HEK293 (cell line): ENCODE data around the gene C8B.

Experiments
- MYNN ChIP-seq: fragments of 450-650 bp; formaldehyde crosslinking; IDR thresholded peaks from 2 replicates; pipeline ENCODE4 v1.5.1; 2016; ENCODE audit warnings: missing biosample characterization, missing genetic modification characterization, borderline replicate concordance
- YY1 ChIP-seq: fragments of 450-650 bp; formaldehyde crosslinking; IDR thresholded peaks from 2 replicates; pipeline ENCODE4 v1.5.1; 2018; ENCODE audit warnings: missing biosample characterization, missing genetic modification characterization
- ZBTB7A ChIP-seq: fragments of 450-650 bp; formaldehyde crosslinking; IDR thresholded peaks from 2 replicates; pipeline ENCODE4 v1.5.1; 2016; ENCODE audit warnings: low read depth, missing biosample characterization, missing genetic modification characterization
- ZNF660 ChIP-seq: fragments of 450-650 bp; IDR thresholded peaks from 2 replicates; pipeline ENCODE4 v1.5.1; 2018; ENCODE audit warnings: missing biosample characterization, mild to moderate bottlenecking, missing genetic modification characterization
- ZNF747 ChIP-seq: fragments of 450-650 bp; formaldehyde crosslinking; IDR thresholded peaks from 2 replicates; pipeline ENCODE4 v1.5.1; 2016; ENCODE audit warnings: missing biosample characterization, missing genetic modification characterization
- TF ChIP-seq, protein P1 (sequence below): fragments of 450-650 bp; formaldehyde crosslinking; IDR thresholded peaks from 2 replicates; pipeline ENCODE4 v1.5.1; 2016; ENCODE audit warnings: missing biosample characterization, missing genetic modification characterization

DNA sequence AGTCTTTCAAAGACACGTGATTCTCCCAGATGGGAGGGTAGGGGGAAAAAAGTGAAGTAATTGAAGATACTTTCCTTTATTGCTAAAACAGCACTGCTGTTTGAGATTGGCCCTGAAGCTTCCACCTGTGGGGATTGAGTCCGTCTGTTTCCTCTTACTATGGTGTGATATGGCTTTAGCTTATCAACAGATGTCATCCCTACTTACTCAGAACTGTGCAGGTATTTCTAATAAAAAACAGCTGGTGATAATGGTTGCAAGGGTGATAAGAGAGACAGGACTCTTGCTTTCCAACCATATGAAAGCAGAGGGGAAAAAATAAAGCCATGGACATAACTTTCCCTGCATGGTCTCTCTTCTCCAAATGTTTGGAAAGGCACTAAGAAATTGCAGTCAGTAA lies 41.7 kb upstream of the C8B start:
- TF ChIP-seq ZNF660 (tag by site-specific recombination) (no peak), YY1 (tag by site-specific recombination) (no peak), ZBTB7A (tag by site-specific recombination) (no peak), MYNN (tag by site-specific recombination) (no peak), ZNF747 (no peak)
- TF ChIP-seq, protein P1, sequence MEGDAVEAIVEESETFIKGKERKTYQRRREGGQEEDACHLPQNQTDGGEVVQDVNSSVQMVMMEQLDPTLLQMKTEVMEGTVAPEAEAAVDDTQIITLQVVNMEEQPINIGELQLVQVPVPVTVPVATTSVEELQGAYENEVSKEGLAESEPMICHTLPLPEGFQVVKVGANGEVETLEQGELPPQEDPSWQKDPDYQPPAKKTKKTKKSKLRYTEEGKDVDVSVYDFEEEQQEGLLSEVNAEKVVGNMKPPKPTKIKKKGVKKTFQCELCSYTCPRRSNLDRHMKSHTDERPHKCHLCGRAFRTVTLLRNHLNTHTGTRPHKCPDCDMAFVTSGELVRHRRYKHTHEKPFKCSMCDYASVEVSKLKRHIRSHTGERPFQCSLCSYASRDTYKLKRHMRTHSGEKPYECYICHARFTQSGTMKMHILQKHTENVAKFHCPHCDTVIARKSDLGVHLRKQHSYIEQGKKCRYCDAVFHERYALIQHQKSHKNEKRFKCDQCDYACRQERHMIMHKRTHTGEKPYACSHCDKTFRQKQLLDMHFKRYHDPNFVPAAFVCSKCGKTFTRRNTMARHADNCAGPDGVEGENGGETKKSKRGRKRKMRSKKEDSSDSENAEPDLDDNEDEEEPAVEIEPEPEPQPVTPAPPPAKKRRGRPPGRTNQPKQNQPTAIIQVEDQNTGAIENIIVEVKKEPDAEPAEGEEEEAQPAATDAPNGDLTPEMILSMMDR (tag by site-specific recombination), result no peak
